Tibial nerve (tissue), 4 donors: ENCODE results near the gene TEX2. TPM values are rescaled to one million over a fixed set of nuclear protein-coding genes. Genes with fewer than 3 reads are reported as not detected.

Experiments used
- DNase-seq, 2 donors: peaks; one replicate each; pipeline ENCODE4 v3.0.0-alpha.2; 2019; ENCODE audit warnings: low spot score in 2 of 2
- H3K27ac ChIP-seq, 4 donors: fragments of 200-600 bp; sonication (generic) in 3 of 4; one replicate each; pipeline ENCODE4 v1.5.1; 2017 to 2019; ENCODE audit warnings: mild to moderate bottlenecking in 1 of 4
- H3K27me3 ChIP-seq, 2 donors: fragments of 200-600 bp; sonication (generic) in 1 of 2; one replicate each; pipeline versions ENCODE4 v1.5.1 to v1.6.0; 2017 to 2019
- H3K36me3 ChIP-seq, 3 donors: fragments of 200-600 bp; sonication (generic); one replicate each; pipeline ENCODE4 v1.5.1; 2018 to 2019
- H3K4me1 ChIP-seq, 4 donors: fragments of 200-600 bp; sonication (generic) in 3 of 4; one replicate each; pipeline ENCODE4 v1.5.1; 2017 to 2019
- H3K4me3 ChIP-seq, 4 donors: fragments of 200-600 bp; sonication (generic) in 3 of 4; one replicate each; pipeline ENCODE4 v1.5.1; 2017 to 2019; ENCODE audit warnings: mild to moderate bottlenecking in 1 of 4, moderate library complexity in 1 of 4
- H3K9me3 ChIP-seq, 4 donors: fragments of 200-600 bp; sonication (generic) in 3 of 4; one replicate each; pipeline ENCODE4 v1.5.1; 2017 to 2019
- CTCF ChIP-seq, 5 experiments: fragments of 200-600 bp in 3 of 5; fragments of 450-650 bp in 2 of 5; sonication (generic) in 3 of 5; IDR thresholded peaks; one replicate each; pipeline ENCODE4 v1.5.1; 2016 to 2019; ENCODE audit warnings: antibody characterized with exemption in 5 of 5, mild to moderate bottlenecking in 3 of 5, moderate library complexity in 2 of 5
- EP300 ChIP-seq, 2 donors: sonication (generic); formaldehyde crosslinking; IDR thresholded peaks; one replicate each; pipeline ENCODE4 v1.6.1; 2017; ENCODE audit warnings: antibody characterized with exemption in 2 of 2, mild to moderate bottlenecking in 1 of 2
- POLR2A ChIP-seq, 2 donors: fragments of 450-650 bp; IDR thresholded peaks; one replicate each; pipeline ENCODE4 v1.6.1; 2017; ENCODE audit warnings: antibody characterized with exemption in 2 of 2, mild to moderate bottlenecking in 2 of 2, moderate library complexity in 2 of 2
- WGBS, 2 donors: methylation state at CpG; one replicate each; pipeline ENCODE4 v1.1.5; 2018; 5-methylcytosine and 5-hydroxymethylcytosine counted together
- total RNA-seq, 4 donors: library from RNA; depleted of rRNA; stranded (reverse); fragments of >200 nt; gene quantifications; one replicate each; pipeline ENCODE4 v1.1.0, GENCODE V29; 2016

Gene TEX2
- total RNA-seq, 4 donors from 2014 or later = 32.6 to 110 (median 59.7) TPM

GRCh38 chr17:64130559-64131001 is 132.5 kb downstream of the TEX2 start:
- TF ChIP-seq POLR2A (IDR thresholded peaks at IDR 0.05) (no peak), EP300 (IDR thresholded peaks at IDR 0.05) (no peak), CTCF (IDR thresholded peaks at IDR 0.05) (no peak)
- Histone ChIP-seq H3K9me3 (no peaks in the 10 kb centered on the region), H3K4me1 (peaks cover 0 to 36% (median 20%) of the 10 kb centered on the region in 4 donors), H3K27ac (peak overlapping the region; percentile 84 to 98 (median 96)), H3K36me3 (no peaks in the 10 kb centered on the region), H3K4me3 (peak overlapping the region; percentile 48 to 99 (median 64)), H3K27me3 (no peaks in the 10 kb centered on the region)
- peak in 1 of 2 donors; percentile 47 for DNase-seq
- WGBS, 2 donors = 14 to 20% methylated on average over 17 to 23 of the region's 24 CpGs

GRCh38 chr17:64129765-64130558 is 133.1 kb downstream of the TEX2 start, which contains the start of gene ERN1:
Gene ERN1 (minus strand): TSS chr17:64130144. CDS start chr17:64130029, 115 bp downstream.
- Histone ChIP-seq H3K4me1 (peaks cover 0 to 36% (median 20%) of the 10 kb centered on the region in 4 donors), H3K4me3 (peak within 1 kb of the TSS; percentile 57 to 99 (median 83)), H3K27ac (peak within 1 kb of the TSS; percentile 84 to 98 (median 96)), H3K27me3 (no peaks in the 10 kb centered on the region), H3K9me3 (no peaks in the 10 kb centered on the region), H3K36me3 (no peaks in the 10 kb centered on the region)
- WGBS, 2 donors = 1% methylated on average over 22 to 45 of the region's 98 CpGs
- peak; percentile 85 to 88 for DNase-seq
- TF ChIP-seq EP300 (IDR thresholded peaks at IDR 0.05) = peak in 1 of 2 donors; percentile 92
- peak in 1 of 5 experiments; percentile 19 for TF ChIP-seq CTCF (IDR thresholded peaks at IDR 0.05)
- TF ChIP-seq POLR2A (IDR thresholded peaks at IDR 0.05) = peak; percentile 69 to 90

- no peaks in the 10 kb centered on the region for H3K9me3 ChIP-seq
- no peaks in the 10 kb centered on the region for H3K27me3 ChIP-seq
- 0% methylated on average over 4 to 22 of the region's 31 CpGs for WGBS, 2 donors
- TF ChIP-seq EP300 (IDR thresholded peaks at IDR 0.05) = no peak
- peak in 1 of 5 experiments; percentile 7 for TF ChIP-seq CTCF (IDR thresholded peaks at IDR 0.05)
- no peak for TF ChIP-seq POLR2A (IDR thresholded peaks at IDR 0.05)
- H3K4me3 ChIP-seq = peak overlapping the region; percentile 57 to 99 (median 83)
- H3K27ac ChIP-seq = peak overlapping the region; percentile 75 to 98 (median 96)
- no peak for DNase-seq
- H3K36me3 ChIP-seq = no peaks in the 10 kb centered on the region
- H3K4me1 ChIP-seq = peaks cover 0 to 36% (median 20%) of the 10 kb centered on the region in 4 donors
Observed at GRCh38 chr17:64129515-64129764, 133.6 kb downstream of the TEX2 start.

- H3K4me1 ChIP-seq = peaks cover 0 to 36% (median 20%) of the 10 kb centered on the region in 4 donors
- no peaks in the 10 kb centered on the region for H3K9me3 ChIP-seq
- TF ChIP-seq POLR2A (IDR thresholded peaks at IDR 0.05) = no peak
- TF ChIP-seq EP300 (IDR thresholded peaks at IDR 0.05) = no peak
- no peak for TF ChIP-seq CTCF (IDR thresholded peaks at IDR 0.05)
- H3K4me3 ChIP-seq = peak overlapping the region; percentile 57 to 99 (median 83)
- WGBS, 2 donors = 14 to 20% methylated on average over 14 to 15 of the region's 15 CpGs
- H3K27me3 ChIP-seq = no peaks in the 10 kb centered on the region
- DNase-seq = peak in 1 of 2 donors; percentile 35
- no peaks in the 10 kb centered on the region for H3K36me3 ChIP-seq
- H3K27ac ChIP-seq = peak overlapping the region; percentile 75 to 98 (median 96)
Observed at GRCh38 chr17:64128787-64129514, 134.1 kb downstream of the TEX2 start.
